Naive thymus-derived CD4-positive, alpha-beta T cell (primary cell): ENCODE measurements around the gene ZNF182. TPM values are rescaled to one million over a fixed set of nuclear protein-coding genes. Genes with fewer than 3 reads are reported as not detected.
"Not testable (repeated sequence)": the region's sequence is repeated elsewhere in the genome, so short reads cannot be mapped to it uniquely, and the experiment has no call there.

Source experiments
- ATAC-seq: fragments of 150-1000 bp; cut with Tn5 transposase; 2 replicates; pipeline ENCODE4 v1.10.0; 2021; ENCODE audit warnings: mild to moderate bottlenecking, moderate library complexity
- CTCF ChIA-PET: fragments of 350-600 bp; sonication (Branson Sonifier 250); formaldehyde crosslinking; loops from one replicate; lab custom pipeline; 2021; ENCODE audit warnings: antibody characterized with exemption; lab: Charles Lee
- POLR2A ChIA-PET: fragments of 350-600 bp; sonication (Branson Sonifier 250); formaldehyde crosslinking; loops from one replicate; lab custom pipeline; 2021; ENCODE audit warnings: antibody characterized with exemption, inconsistent platforms; lab: Charles Lee
- DNase-seq, 9 donors: peaks; one replicate each; pipeline versions ENCODE4 v3.0.0 to v3.0.0-alpha.2; 2020 to 2022; ENCODE audit warnings: mixed read lengths in 1 of 9
- H3K27ac ChIP-seq: one replicate; pipeline ENCODE4 v1.7.0; 2013; ENCODE audit warnings: mild to moderate bottlenecking, low read depth, low read length, moderate library complexity
- H3K27me3 ChIP-seq, 2 donors: one replicate each; pipeline ENCODE4 v1.7.0; 2013; ENCODE audit warnings: low read length in 2 of 2, mild to moderate bottlenecking in 2 of 2, moderate library complexity in 2 of 2; ENCODE audit not compliant: control insufficient read depth in 2 of 2, insufficient read depth in 2 of 2
- H3K36me3 ChIP-seq, 3 experiments: 1 replicate in 2 of 3; 2 replicates in 1 of 3; pipeline ENCODE4 v1.7.0; 2013; ENCODE audit warnings: low read length in 3 of 3, mild to moderate bottlenecking in 3 of 3, moderate library complexity in 1 of 3; ENCODE audit not compliant: insufficient read depth in 3 of 3, control insufficient read depth in 2 of 3
- H3K4me1 ChIP-seq, 2 donors: one replicate each; pipeline ENCODE4 v1.7.0; 2013; ENCODE audit warnings: low read length in 2 of 2, mild to moderate bottlenecking in 2 of 2, moderate library complexity in 1 of 2; ENCODE audit not compliant: control insufficient read depth in 2 of 2, insufficient read depth in 2 of 2
- H3K4me3 ChIP-seq: 2 replicates; pipeline ENCODE4 v1.7.0; 2013; ENCODE audit warnings: mild to moderate bottlenecking, low read length
- H3K9me3 ChIP-seq, 3 experiments: 1 replicate in 2 of 3; 2 replicates in 1 of 3; pipeline ENCODE4 v1.7.0; 2013; ENCODE audit warnings: low read length in 3 of 3; ENCODE audit not compliant: control insufficient read depth in 2 of 3
- H3K27ac Mint-ChIP-seq, 9 donors: one replicate each; pipeline ENCODE4 v1.8.0; 2020 to 2022; ENCODE audit warnings: mixed read lengths in 9 of 9, mild to moderate bottlenecking in 8 of 9, moderate library complexity in 5 of 9, inconsistent platforms in 2 of 9
- H3K27me3 Mint-ChIP-seq, 5 donors: one replicate each; pipeline ENCODE4 v1.8.0; 2021 to 2022; ENCODE audit warnings: mixed read lengths in 5 of 5, mild to moderate bottlenecking in 1 of 5
- H3K36me3 Mint-ChIP-seq, 5 donors: one replicate each; pipeline ENCODE4 v1.8.0; 2020 to 2022; ENCODE audit warnings: mixed read lengths in 5 of 5, mild to moderate bottlenecking in 3 of 5, inconsistent platforms in 1 of 5
- H3K4me1 Mint-ChIP-seq, 7 donors: one replicate each; pipeline ENCODE4 v1.8.0; 2020 to 2022; ENCODE audit warnings: mixed read lengths in 7 of 7, mild to moderate bottlenecking in 3 of 7, inconsistent platforms in 1 of 7
- H3K4me3 Mint-ChIP-seq, 10 donors: one replicate each; pipeline ENCODE4 v1.8.0; 2020 to 2022; ENCODE audit warnings: mild to moderate bottlenecking in 10 of 10, mixed read lengths in 10 of 10, moderate library complexity in 6 of 10, inconsistent platforms in 2 of 10
- H3K9me3 Mint-ChIP-seq, 11 donors: one replicate each; pipeline ENCODE4 v1.8.0; 2020 to 2022; ENCODE audit warnings: mixed read lengths in 11 of 11, mild to moderate bottlenecking in 4 of 11, inconsistent platforms in 1 of 11, moderate library complexity in 1 of 11
- intact Hi-C, 2 donors: fragments of 100-400 bp; cut with micrococcal nuclease; formaldehyde crosslinking; loops; one replicate each; pipeline ENCODE4 v1.15.1; 2023
- polyA plus RNA-seq, 2 donors: library from polyadenylated mRNA; unstranded; fragments of 300-500 nt; fragmentation: Illumina TruSeq; gene quantifications; one replicate each; pipeline ENCODE4 v1.2.3, GENCODE V29; 2021
- total RNA-seq, 6 experiments: library from RNA in 5 of 6; stranded (reverse) in 5 of 6; gene quantifications; 1 replicate in 5 of 6; 2 replicates in 1 of 6; pipeline ENCODE4 v1.2.3 and lab custom pipeline; 2021 to 2026

ZNF182 gene
- total RNA-seq = 10 to 100 TPM in 2 of 5 experiments, 1 to 10 TPM in 3; 6.6 to 16.7 (median 9.0) TPM
- 1 to 10 TPM; 4.6 to 10.0 TPM for polyA plus RNA-seq
- 18.2 reads per million, percentile 48 among the genes with 10 or more reads in this experiment for total RNA-seq (lab: John Stamatoyannopoulos, UW)

GRCh38 chrX:48003758-48004457 lies at the start of gene ZNF182:
TSS of gene ZNF182 (minus strand) at chrX:48003989. CDS start at chrX:48002609, 1,380 bp downstream.
- Histone ChIP-seq H3K27me3 (no peaks in the 10 kb centered on the region), H3K4me3 (peak within 1 kb of the TSS; percentile 90), H3K9me3 (no peaks in the 10 kb centered on the region), H3K27ac (peak within 1 kb of the TSS; percentile 74), H3K4me1 (peaks cover 0 to 10% of the 10 kb centered on the region in 2 donors), H3K36me3 (peaks cover 0 to 3% (median 0%) of the 10 kb centered on the region in 3 experiments)
- H3K4me3 Mint-ChIP-seq = peak within 1 kb of the TSS; percentile 91 to 99 (median 96)
- CTCF ChIA-PET = no interaction called here
- DNase-seq (peak; percentile 83 to 93 (median 89)), ATAC-seq (peak; percentile 94)
- peaks cover 0 to 28% (median 12%) of the 10 kb centered on the region in 5 donors for H3K36me3 Mint-ChIP-seq
- POLR2A ChIA-PET = no interaction called here
- H3K9me3 Mint-ChIP-seq = peaks cover 0 to 3% (median 0%) of the 10 kb centered on the region in 11 donors
- intact Hi-C loops = loop anchor here in 1 of 2 donors (5.0 kb wide), 1 partner anchor 347 kb away; the partner anchor contains the start of gene UXT
- H3K27ac Mint-ChIP-seq = peak within 1 kb of the TSS; percentile 96 to 100 (median 99)
- H3K27me3 Mint-ChIP-seq = no peaks in the 10 kb centered on the region
- H3K4me1 Mint-ChIP-seq = peaks cover 7 to 34% (median 28%) of the 10 kb centered on the region in 7 donors

- Histone ChIP-seq H3K27ac (no peak overlapping the region), H3K9me3 (no peaks in the 10 kb centered on the region), H3K27me3 (no peaks in the 10 kb centered on the region), H3K36me3 (no peaks in the 10 kb centered on the region), H3K4me1 (no peaks in the 10 kb centered on the region), H3K4me3 (no peak overlapping the region)
- ATAC-seq = no peak
- Mint-ChIP-seq H3K4me1 (peaks cover 0 to 2% (median 0%) of the 10 kb centered on the region in 7 donors), H3K9me3 (no peaks in the 10 kb centered on the region), H3K27ac (no peak overlapping the region), H3K27me3 (no peaks in the 10 kb centered on the region), H3K36me3 (peaks cover 0 to 25% (median 0%) of the 10 kb centered on the region in 5 donors), H3K4me3 (no peak overlapping the region)
- intact Hi-C loops = no loop called here
- DNase-seq = no peak
- ChIA-PET CTCF (no interaction called here), POLR2A (no interaction called here)
These were observed 43.1 kb upstream of the ZNF182 start for GRCh38 chrX:48046846-48047245.

- H3K4me3 ChIP-seq = no peak overlapping the region
- H3K4me1 Mint-ChIP-seq = peaks cover 0 to 2% (median 0%) of the 10 kb centered on the region in 7 donors
- H3K36me3 ChIP-seq = no peaks in the 10 kb centered on the region
- H3K27ac ChIP-seq = no peak overlapping the region
- peaks cover 0 to 25% (median 0%) of the 10 kb centered on the region in 5 donors for H3K36me3 Mint-ChIP-seq
- no peak overlapping the region for H3K4me3 Mint-ChIP-seq
- no peaks in the 10 kb centered on the region for H3K9me3 ChIP-seq
- DNase-seq = no peak
- ChIA-PET POLR2A (no interaction called here), CTCF (no interaction called here)
- ATAC-seq = no peak
- H3K27me3 ChIP-seq = no peaks in the 10 kb centered on the region
- no peaks in the 10 kb centered on the region for H3K4me1 ChIP-seq
- H3K9me3 Mint-ChIP-seq = no peaks in the 10 kb centered on the region
- no peaks in the 10 kb centered on the region for H3K27me3 Mint-ChIP-seq
- intact Hi-C loops = no loop called here
- H3K27ac Mint-ChIP-seq = no peak overlapping the region
These were observed 41.9 kb upstream of the ZNF182 start for GRCh38 chrX:48045410-48046311.

GRCh38 chrX:48043056-48043455 lies 39.3 kb upstream of the ZNF182 start:
- Histone ChIP-seq H3K9me3 (no peaks in the 10 kb centered on the region), H3K36me3 (no peaks in the 10 kb centered on the region), H3K27me3 (no peaks in the 10 kb centered on the region), H3K27ac (no peak overlapping the region), H3K4me1 (no peaks in the 10 kb centered on the region), H3K4me3 (no peak overlapping the region)
- Mint-ChIP-seq H3K4me1 (peaks cover 0 to 2% (median 0%) of the 10 kb centered on the region in 7 donors), H3K27ac (no peak overlapping the region), H3K36me3 (peaks cover 0 to 25% (median 0%) of the 10 kb centered on the region in 5 donors), H3K27me3 (no peaks in the 10 kb centered on the region), H3K4me3 (no peak overlapping the region), H3K9me3 (peaks cover 0 to 1% (median 0%) of the 10 kb centered on the region in 11 donors)
- ChIA-PET POLR2A (no interaction called here), CTCF (no interaction called here)
- no peak for DNase-seq
- ATAC-seq = no peak
- intact Hi-C loops = no loop called here

- Histone ChIP-seq H3K27me3 (no peaks in the 10 kb centered on the region), H3K4me3 (no peak overlapping the region), H3K4me1 (no peaks in the 10 kb centered on the region), H3K36me3 (no peaks in the 10 kb centered on the region), H3K9me3 (no peaks in the 10 kb centered on the region), H3K27ac (no peak overlapping the region)
- intact Hi-C loops = no loop called here
- Mint-ChIP-seq H3K27ac (no peak overlapping the region), H3K36me3 (peaks cover 0 to 11% (median 5%) of the 10 kb centered on the region in 5 donors), H3K27me3 (no peaks in the 10 kb centered on the region), H3K9me3 (peaks cover 0 to 1% (median 0%) of the 10 kb centered on the region in 11 donors), H3K4me1 (no peaks in the 10 kb centered on the region), H3K4me3 (no peak overlapping the region)
- ATAC-seq = no peak
- CTCF ChIA-PET = no interaction called here
- no peak for DNase-seq
- POLR2A ChIA-PET = no interaction called here
These were observed 32.1 kb upstream of the ZNF182 start for GRCh38 chrX:48035891-48036290.

GRCh38 chrX:48030641-48031173 lies 26.9 kb upstream of the ZNF182 start:
- not testable (repeated sequence) for H3K27ac Mint-ChIP-seq

More at GRCh38 chrX:48030641-48031173, 26.9 kb upstream of the ZNF182 start:
- H3K4me3 Mint-ChIP-seq, H3K27ac ChIP-seq, H3K27me3 ChIP-seq, H3K4me1 ChIP-seq, H3K36me3 Mint-ChIP-seq, POLR2A ChIA-PET, ATAC-seq, H3K9me3 Mint-ChIP-seq, intact Hi-C loops, H3K4me3 ChIP-seq, CTCF ChIA-PET, DNase-seq, H3K36me3 ChIP-seq, H3K9me3 ChIP-seq, H3K27me3 Mint-ChIP-seq, H3K4me1 Mint-ChIP-seq: not testable (repeated sequence)
